ENCODE measurements around the gene ARL13B.

GRCh38 chr3:93969443-93969842 lies 10.5 kb upstream of the ARL13B start:
- no peak for TF ChIP-seq POLR2A (IDR thresholded peaks at IDR 0.05)
- TF ChIP-seq, protein P1, sequence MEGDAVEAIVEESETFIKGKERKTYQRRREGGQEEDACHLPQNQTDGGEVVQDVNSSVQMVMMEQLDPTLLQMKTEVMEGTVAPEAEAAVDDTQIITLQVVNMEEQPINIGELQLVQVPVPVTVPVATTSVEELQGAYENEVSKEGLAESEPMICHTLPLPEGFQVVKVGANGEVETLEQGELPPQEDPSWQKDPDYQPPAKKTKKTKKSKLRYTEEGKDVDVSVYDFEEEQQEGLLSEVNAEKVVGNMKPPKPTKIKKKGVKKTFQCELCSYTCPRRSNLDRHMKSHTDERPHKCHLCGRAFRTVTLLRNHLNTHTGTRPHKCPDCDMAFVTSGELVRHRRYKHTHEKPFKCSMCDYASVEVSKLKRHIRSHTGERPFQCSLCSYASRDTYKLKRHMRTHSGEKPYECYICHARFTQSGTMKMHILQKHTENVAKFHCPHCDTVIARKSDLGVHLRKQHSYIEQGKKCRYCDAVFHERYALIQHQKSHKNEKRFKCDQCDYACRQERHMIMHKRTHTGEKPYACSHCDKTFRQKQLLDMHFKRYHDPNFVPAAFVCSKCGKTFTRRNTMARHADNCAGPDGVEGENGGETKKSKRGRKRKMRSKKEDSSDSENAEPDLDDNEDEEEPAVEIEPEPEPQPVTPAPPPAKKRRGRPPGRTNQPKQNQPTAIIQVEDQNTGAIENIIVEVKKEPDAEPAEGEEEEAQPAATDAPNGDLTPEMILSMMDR (IDR thresholded peaks at IDR 0.05): no peak

Data from prostate gland (tissue), 2 donors.